ENCODE data around the gene MACROD2.

GRCh38 chr20:14009208-14009607 lies 13.9 kb downstream of the MACROD2 start:
- no peak for TF ChIP-seq POLR2A (IDR thresholded peaks at IDR 0.05)
- TF ChIP-seq, protein P1, sequence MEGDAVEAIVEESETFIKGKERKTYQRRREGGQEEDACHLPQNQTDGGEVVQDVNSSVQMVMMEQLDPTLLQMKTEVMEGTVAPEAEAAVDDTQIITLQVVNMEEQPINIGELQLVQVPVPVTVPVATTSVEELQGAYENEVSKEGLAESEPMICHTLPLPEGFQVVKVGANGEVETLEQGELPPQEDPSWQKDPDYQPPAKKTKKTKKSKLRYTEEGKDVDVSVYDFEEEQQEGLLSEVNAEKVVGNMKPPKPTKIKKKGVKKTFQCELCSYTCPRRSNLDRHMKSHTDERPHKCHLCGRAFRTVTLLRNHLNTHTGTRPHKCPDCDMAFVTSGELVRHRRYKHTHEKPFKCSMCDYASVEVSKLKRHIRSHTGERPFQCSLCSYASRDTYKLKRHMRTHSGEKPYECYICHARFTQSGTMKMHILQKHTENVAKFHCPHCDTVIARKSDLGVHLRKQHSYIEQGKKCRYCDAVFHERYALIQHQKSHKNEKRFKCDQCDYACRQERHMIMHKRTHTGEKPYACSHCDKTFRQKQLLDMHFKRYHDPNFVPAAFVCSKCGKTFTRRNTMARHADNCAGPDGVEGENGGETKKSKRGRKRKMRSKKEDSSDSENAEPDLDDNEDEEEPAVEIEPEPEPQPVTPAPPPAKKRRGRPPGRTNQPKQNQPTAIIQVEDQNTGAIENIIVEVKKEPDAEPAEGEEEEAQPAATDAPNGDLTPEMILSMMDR (IDR thresholded peaks at IDR 0.05), result no peak
- no peak for TF ChIP-seq POLR2AphosphoS5 (IDR thresholded peaks at IDR 0.05)

All from suprapubic skin (tissue), 4 donors.